ENCODE data around the gene SFPQ. TPM values are rescaled to one million over a fixed set of nuclear protein-coding genes. Genes with fewer than 3 reads are reported as not detected.

SFPQ gene
- total and polyA plus RNA-seq, 4 donors, result 34.7 to 231 (median 184) TPM

DNA sequence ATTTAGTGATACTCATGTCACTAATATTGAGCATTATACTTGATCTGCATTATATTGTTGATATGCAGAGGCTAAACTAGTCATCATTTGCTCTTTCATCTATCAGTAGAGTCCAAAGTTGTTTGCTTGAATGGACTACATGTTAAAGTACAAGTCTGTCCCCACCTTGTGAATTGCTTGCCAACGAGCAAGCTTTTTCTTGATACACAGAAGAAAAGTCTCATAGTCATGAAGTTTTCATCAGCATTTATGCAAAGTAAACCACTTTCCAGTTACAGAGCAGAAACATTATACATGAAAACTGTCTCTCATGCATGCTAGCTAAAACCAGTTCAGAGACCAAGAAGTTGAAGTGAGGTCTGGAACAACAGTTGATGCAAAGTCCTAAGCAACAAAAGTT, 13.0 kb downstream of the SFPQ start:
- Histone ChIP-seq H3K4me1 (ENCODE audit: control insufficient read depth in 1 of 2, insufficient read depth in 2 of 2, low read length in 2 of 2) (peaks cover 0 to 6% of the 10 kb centered on the region in 2 donors), H3K9me3 (ENCODE audit: control insufficient read depth, low read length) (no peaks in the 10 kb centered on the region), H3K36me3 (ENCODE audit: control insufficient read depth in 1 of 2, insufficient read depth in 2 of 2, low read length in 1 of 2) (peaks cover 8 to 14% of the 10 kb centered on the region in 2 donors), H3K27ac (ENCODE audit: low read depth in 1 of 2, low read length in 2 of 2) (no peak overlapping the region), H3K27me3 (ENCODE audit: control insufficient read depth in 1 of 2, insufficient read depth in 2 of 2, low read length in 1 of 2) (no peaks in the 10 kb centered on the region), H3K4me3 (ENCODE audit: low read length in 2 of 2) (no peak overlapping the region)
- intact Hi-C loops (cut with DNase I), result no loop called here
- ATAC-seq (ENCODE audit: low FRiP score) (no peak), DNase-seq (no peak)
- WGBS, 2 donors, result 18 to 19% methylated on average over 1 of the region's 1 CpG

- 20 to 27% methylated on average over 2 of the region's 2 CpGs for WGBS, 2 donors
- peaks cover 6 to 14% of the 10 kb centered on the region in 2 donors for H3K36me3 ChIP-seq (ENCODE audit: control insufficient read depth in 1 of 2, insufficient read depth in 2 of 2, low read length in 1 of 2)
Measured at GRCh38 chr1:35178874-35179380, 14.0 kb downstream of the SFPQ start.

GRCh38 chr1:35178295-35178695, 14.7 kb downstream of the SFPQ start:
- no peak for ATAC-seq (ENCODE audit: low FRiP score)
- Histone ChIP-seq H3K9me3 (ENCODE audit: control insufficient read depth, low read length) (no peaks in the 10 kb centered on the region), H3K4me3 (ENCODE audit: low read length in 2 of 2) (no peak overlapping the region), H3K27ac (ENCODE audit: low read depth in 1 of 2, low read length in 2 of 2) (no peak overlapping the region), H3K36me3 (ENCODE audit: control insufficient read depth in 1 of 2, insufficient read depth in 2 of 2, low read length in 1 of 2) (peaks cover 6 to 14% of the 10 kb centered on the region in 2 donors), H3K4me1 (ENCODE audit: control insufficient read depth in 1 of 2, insufficient read depth in 2 of 2, low read length in 2 of 2) (peaks cover 0 to 6% of the 10 kb centered on the region in 2 donors), H3K27me3 (ENCODE audit: control insufficient read depth in 1 of 2, insufficient read depth in 2 of 2, low read length in 1 of 2) (no peaks in the 10 kb centered on the region)
- intact Hi-C loops (cut with DNase I), result no loop called here
- no peak for DNase-seq
- 25 to 38% methylated on average over 2 of the region's 2 CpGs for WGBS, 2 donors

More at GRCh38 chr1:35178874-35179380, 14.0 kb downstream of the SFPQ start:
- DNase-seq (no peak), ATAC-seq (ENCODE audit: low FRiP score) (no peak)
- no peaks in the 10 kb centered on the region for H3K9me3 ChIP-seq (ENCODE audit: control insufficient read depth, low read length)
- no peak overlapping the region for H3K27ac ChIP-seq (ENCODE audit: low read depth in 1 of 2, low read length in 2 of 2)
- intact Hi-C loops (cut with DNase I), result no loop called here
- no peaks in the 10 kb centered on the region for H3K27me3 ChIP-seq (ENCODE audit: control insufficient read depth in 1 of 2, insufficient read depth in 2 of 2, low read length in 1 of 2)
- H3K4me1 ChIP-seq (ENCODE audit: control insufficient read depth in 1 of 2, insufficient read depth in 2 of 2, low read length in 2 of 2), result peaks cover 0 to 6% of the 10 kb centered on the region in 2 donors
- no peak overlapping the region for H3K4me3 ChIP-seq (ENCODE audit: low read length in 2 of 2)

- 87 to 92% methylated on average over 4 of the region's 4 CpGs for WGBS, 2 donors
- intact Hi-C loops (cut with DNase I), result no loop called here
- Histone ChIP-seq H3K9me3 (ENCODE audit: control insufficient read depth, low read length) (no peaks in the 10 kb centered on the region), H3K4me1 (ENCODE audit: control insufficient read depth in 1 of 2, insufficient read depth in 2 of 2, low read length in 2 of 2) (peaks cover 0 to 6% of the 10 kb centered on the region in 2 donors), H3K36me3 (ENCODE audit: control insufficient read depth in 1 of 2, insufficient read depth in 2 of 2, low read length in 1 of 2) (peaks cover 6 to 14% of the 10 kb centered on the region in 2 donors), H3K27me3 (ENCODE audit: control insufficient read depth in 1 of 2, insufficient read depth in 2 of 2, low read length in 1 of 2) (no peaks in the 10 kb centered on the region), H3K4me3 (ENCODE audit: low read length in 2 of 2) (no peak overlapping the region), H3K27ac (ENCODE audit: low read depth in 1 of 2, low read length in 2 of 2) (no peak overlapping the region)
- ATAC-seq (ENCODE audit: low FRiP score), result no peak
- DNase-seq, result no peak
Measured at GRCh38 chr1:35177237-35177786, 15.6 kb downstream of the SFPQ start.

DNA sequence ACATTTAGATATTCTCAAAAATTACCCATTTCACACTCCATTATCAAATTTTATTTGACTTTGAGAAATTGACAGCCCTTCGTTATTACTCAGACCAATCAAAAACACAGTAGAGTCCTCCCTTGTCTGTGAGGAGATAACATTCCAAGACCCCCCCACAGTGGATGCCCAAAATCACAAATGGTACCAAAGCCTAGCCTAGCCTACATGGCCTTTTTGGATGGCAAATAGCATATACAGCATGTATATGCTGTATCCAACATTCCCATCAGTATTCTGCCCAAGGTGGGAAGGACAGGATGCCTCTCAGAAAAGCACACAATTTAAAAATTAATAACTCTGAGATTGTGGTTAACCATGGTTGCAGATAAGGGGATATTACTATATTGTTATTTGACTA, 17.3 kb downstream of the SFPQ start:
- Histone ChIP-seq H3K27ac (ENCODE audit: low read depth in 1 of 2, low read length in 2 of 2) (no peak overlapping the region), H3K4me3 (ENCODE audit: low read length in 2 of 2) (no peak overlapping the region), H3K36me3 (ENCODE audit: control insufficient read depth in 1 of 2, insufficient read depth in 2 of 2, low read length in 1 of 2) (peaks cover 6 to 9% of the 10 kb centered on the region in 2 donors), H3K9me3 (ENCODE audit: control insufficient read depth, low read length) (no peaks in the 10 kb centered on the region), H3K27me3 (ENCODE audit: control insufficient read depth in 1 of 2, insufficient read depth in 2 of 2, low read length in 1 of 2) (no peaks in the 10 kb centered on the region), H3K4me1 (ENCODE audit: control insufficient read depth in 1 of 2, insufficient read depth in 2 of 2, low read length in 2 of 2) (peaks cover 0 to 6% of the 10 kb centered on the region in 2 donors)
- intact Hi-C loops (cut with DNase I), result no loop called here
- 94 to 97% methylated on average over 1 of the region's 1 CpG for WGBS, 2 donors
- no peak for ATAC-seq (ENCODE audit: low FRiP score)
- no peak for DNase-seq

DNA sequence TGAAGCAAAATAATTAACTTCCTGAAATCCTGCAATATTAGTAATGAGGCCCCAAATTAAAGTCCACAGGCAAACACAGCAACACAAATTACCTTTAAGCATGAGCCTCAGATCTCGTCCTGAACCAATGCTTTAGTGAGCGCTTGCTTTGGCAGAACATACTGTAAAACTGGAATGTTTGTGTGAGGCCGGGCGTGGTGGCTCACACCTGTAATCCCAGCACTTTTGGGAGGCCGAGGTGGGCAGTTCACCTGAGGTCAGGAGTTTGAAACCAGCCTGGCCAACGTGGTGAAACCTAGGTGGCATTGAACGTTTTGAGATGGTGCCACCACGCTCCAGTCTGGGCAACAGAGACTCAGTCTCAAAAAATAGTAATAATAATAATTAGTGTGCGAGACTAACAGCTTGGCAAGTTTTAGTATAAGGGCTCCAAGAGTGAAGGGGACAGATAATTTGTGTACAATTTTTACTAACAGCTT, 17.8 kb downstream of the SFPQ start:
- no peak for DNase-seq
- no peak for ATAC-seq (ENCODE audit: low FRiP score)
- 75 to 76% methylated on average over 9 of the region's 9 CpGs for WGBS, 2 donors
- H3K4me1 ChIP-seq (ENCODE audit: control insufficient read depth in 1 of 2, insufficient read depth in 2 of 2, low read length in 2 of 2), result peaks cover 0 to 4% of the 10 kb centered on the region in 2 donors
- no peak overlapping the region for H3K4me3 ChIP-seq (ENCODE audit: low read length in 2 of 2)
- H3K27me3 ChIP-seq (ENCODE audit: control insufficient read depth in 1 of 2, insufficient read depth in 2 of 2, low read length in 1 of 2), result no peaks in the 10 kb centered on the region
- intact Hi-C loops (cut with DNase I), result no loop called here
- H3K36me3 ChIP-seq (ENCODE audit: control insufficient read depth in 1 of 2, insufficient read depth in 2 of 2, low read length in 1 of 2), result peaks cover 6 to 9% of the 10 kb centered on the region in 2 donors
- no peak overlapping the region for H3K27ac ChIP-seq (ENCODE audit: low read depth in 1 of 2, low read length in 2 of 2)
- H3K9me3 ChIP-seq (ENCODE audit: control insufficient read depth, low read length), result no peaks in the 10 kb centered on the region

DNA sequence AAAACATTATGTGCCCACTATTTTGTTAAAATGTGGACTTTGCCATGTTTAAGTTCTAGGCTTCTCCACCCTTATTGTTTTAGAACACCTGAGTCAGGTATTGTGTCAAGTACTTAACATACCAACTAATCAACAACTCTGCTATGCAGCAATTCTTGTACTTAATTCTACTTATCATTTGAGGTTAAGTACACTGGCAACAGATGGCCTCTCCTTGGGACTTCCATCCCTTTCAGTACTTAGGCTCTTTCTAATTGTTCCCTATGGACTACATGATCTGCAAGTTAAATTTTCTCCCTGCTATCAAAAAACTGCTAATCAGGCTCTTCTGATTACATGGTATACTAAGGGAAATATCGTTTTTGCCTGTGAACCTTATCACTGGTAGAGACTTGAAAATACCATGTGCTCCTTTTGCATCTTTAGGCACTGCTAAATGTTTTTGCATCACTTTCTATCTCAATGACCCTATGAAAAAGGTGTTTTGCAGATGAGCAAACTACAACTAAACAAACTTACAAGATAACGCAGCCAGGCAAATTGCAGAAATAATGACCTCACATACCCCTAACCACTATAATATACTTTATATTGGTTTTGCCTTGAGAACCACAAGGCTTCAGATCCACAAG, 18.9 kb downstream of the SFPQ start:
- Histone ChIP-seq H3K4me1 (ENCODE audit: control insufficient read depth in 1 of 2, insufficient read depth in 2 of 2, low read length in 2 of 2) (no peaks in the 10 kb centered on the region), H3K36me3 (ENCODE audit: control insufficient read depth in 1 of 2, insufficient read depth in 2 of 2, low read length in 1 of 2) (peaks cover 6 to 9% of the 10 kb centered on the region in 2 donors), H3K27me3 (ENCODE audit: control insufficient read depth in 1 of 2, insufficient read depth in 2 of 2, low read length in 1 of 2) (no peaks in the 10 kb centered on the region), H3K4me3 (ENCODE audit: low read length in 2 of 2) (no peak overlapping the region), H3K27ac (ENCODE audit: low read depth in 1 of 2, low read length in 2 of 2) (no peak overlapping the region), H3K9me3 (ENCODE audit: control insufficient read depth, low read length) (no peaks in the 10 kb centered on the region)
- DNase-seq (no peak), ATAC-seq (ENCODE audit: low FRiP score) (no peak)
- WGBS, 2 donors, result 64 to 65% methylated on average over 2 of the region's 2 CpGs
- intact Hi-C loops (cut with DNase I), result no loop called here

DNA sequence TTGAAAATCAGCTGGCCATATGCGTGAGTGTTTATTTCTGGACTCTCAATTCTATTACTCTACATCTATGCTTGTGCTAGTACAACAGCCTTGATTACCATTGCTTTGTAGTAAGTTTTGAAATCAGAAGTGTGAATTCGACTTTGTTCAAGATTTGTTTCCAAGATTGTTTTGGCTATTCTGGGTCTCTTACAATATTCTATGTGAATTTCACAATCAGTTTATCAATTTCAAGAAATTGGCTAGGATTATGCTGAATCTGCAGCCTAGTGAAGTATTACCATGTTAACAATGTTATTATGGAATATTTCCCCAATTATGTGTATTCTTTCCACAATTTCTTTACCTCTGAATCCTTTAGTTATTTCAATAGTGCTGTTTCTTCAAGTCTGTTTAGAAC, 19.5 kb downstream of the SFPQ start:
- no peaks in the 10 kb centered on the region for H3K27me3 ChIP-seq (ENCODE audit: control insufficient read depth in 1 of 2, insufficient read depth in 2 of 2, low read length in 1 of 2)
- H3K36me3 ChIP-seq (ENCODE audit: control insufficient read depth in 1 of 2, insufficient read depth in 2 of 2, low read length in 1 of 2), result peaks cover 6 to 9% of the 10 kb centered on the region in 2 donors
- no peaks in the 10 kb centered on the region for H3K9me3 ChIP-seq (ENCODE audit: control insufficient read depth, low read length)
- H3K4me3 ChIP-seq (ENCODE audit: low read length in 2 of 2), result no peak overlapping the region
- ATAC-seq (ENCODE audit: low FRiP score), result no peak
- intact Hi-C loops (cut with DNase I), result no loop called here
- H3K4me1 ChIP-seq (ENCODE audit: control insufficient read depth in 1 of 2, insufficient read depth in 2 of 2, low read length in 2 of 2), result no peaks in the 10 kb centered on the region
- no peak overlapping the region for H3K27ac ChIP-seq (ENCODE audit: low read depth in 1 of 2, low read length in 2 of 2)
- no peak for DNase-seq
- WGBS, 2 donors, result 62 to 70% methylated on average over 2 of the region's 2 CpGs

DNA sequence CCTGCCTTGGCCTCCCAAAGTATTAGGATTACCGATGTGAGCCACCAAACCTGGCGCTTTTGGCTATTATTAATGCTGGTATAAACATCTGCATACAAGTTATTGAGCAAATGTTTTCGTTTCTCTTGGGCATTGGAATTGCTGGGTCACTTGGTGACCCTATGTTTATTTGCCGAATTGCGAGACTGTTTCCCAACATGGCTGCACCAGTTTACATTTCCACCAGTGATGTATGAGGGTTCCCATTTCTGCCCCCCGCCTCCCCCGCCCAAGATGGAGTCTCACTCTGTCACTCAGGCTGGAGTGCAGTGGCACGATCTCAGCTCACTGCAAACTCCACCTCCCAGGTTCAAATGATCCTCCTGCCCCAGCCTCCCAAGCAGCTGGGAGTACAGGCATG, 20.9 kb downstream of the SFPQ start:
- no peak for DNase-seq
- ATAC-seq (ENCODE audit: low FRiP score), result no peak
- WGBS, 2 donors, result 79 to 82% methylated on average over 8 of the region's 8 CpGs
- H3K9me3 ChIP-seq (ENCODE audit: control insufficient read depth, low read length), result no peaks in the 10 kb centered on the region
- no peak overlapping the region for H3K27ac ChIP-seq (ENCODE audit: low read depth in 1 of 2, low read length in 2 of 2)
- H3K27me3 ChIP-seq (ENCODE audit: control insufficient read depth in 1 of 2, insufficient read depth in 2 of 2, low read length in 1 of 2), result no peaks in the 10 kb centered on the region
- H3K36me3 ChIP-seq (ENCODE audit: control insufficient read depth in 1 of 2, insufficient read depth in 2 of 2, low read length in 1 of 2), result peaks cover 1 to 5% of the 10 kb centered on the region in 2 donors
- no peak overlapping the region for H3K4me3 ChIP-seq (ENCODE audit: low read length in 2 of 2)
- H3K4me1 ChIP-seq (ENCODE audit: control insufficient read depth in 1 of 2, insufficient read depth in 2 of 2, low read length in 2 of 2), result no peaks in the 10 kb centered on the region
- intact Hi-C loops (cut with DNase I), result no loop called here

All from aorta (tissue), 5 donors.